ENCODE measurements around the gene THOC5.

The THOC5 gene

GRCh38 chr22:29569011-29569678, 15.6 kb upstream of the THOC5 start:
- POLR2A ChIA-PET = interaction anchor here (0.8 kb wide), 1 partner anchor 9 kb away, joined by 4 read pairs; no protein-coding TSS in a partner anchor
- TF ChIP-seq ZNF433 (tag by site-specific recombination; IDR thresholded peaks at IDR 0.05; ENCODE audit: low read depth) (no peak), PRDM4 (tag by site-specific recombination; IDR thresholded peaks at IDR 0.05) (no peak), ZBTB8A (tag by site-specific recombination; IDR thresholded peaks at IDR 0.05) (no peak), HOXD13 (CRISPR knock-in tag; IDR thresholded peaks at IDR 0.05; ENCODE audit: borderline replicate concordance) (no peak), ZNF341 (tag by site-specific recombination; IDR thresholded peaks at IDR 0.05; ENCODE audit: low read depth) (peak; percentile 13; the same call in 1 of the 2 replicates)
- CTCF ChIA-PET = interaction anchor here (2.5 kb wide), 1 partner anchor 16 kb away, joined by 6 read pairs; the partner anchor contains the start of gene THOC5
- no peaks in the 10 kb centered on the region for H3K4me1 ChIP-seq (ENCODE audit: control insufficient read depth, insufficient read depth, low read length)
- no peak overlapping the region for H3K27ac ChIP-seq (ENCODE audit: extremely low read depth, low read depth, low read length)
- no peaks in the 10 kb centered on the region for H3K9me3 ChIP-seq (ENCODE audit: control insufficient read depth, insufficient read depth, low read depth, low read length)
- no peak overlapping the region for H3K4me3 ChIP-seq (ENCODE audit: low read depth, low read length)
- H3K36me3 ChIP-seq (ENCODE audit: control insufficient read depth in 2 of 2, insufficient read depth in 1 of 2, low read length in 2 of 2) = peaks cover 38 to 49% of the 10 kb centered on the region in 2 experiments; a peak in 2 of 3 replicates

GRCh38 chr22:29567338-29567737, 13.8 kb upstream of the THOC5 start:
- no peak overlapping the region for H3K27ac ChIP-seq (ENCODE audit: extremely low read depth, low read depth, low read length)
- no peak overlapping the region for H3K4me3 ChIP-seq (ENCODE audit: low read depth, low read length)
- H3K4me1 ChIP-seq (ENCODE audit: control insufficient read depth, insufficient read depth, low read length) = no peaks in the 10 kb centered on the region
- CTCF ChIA-PET = interaction anchor here (0.9 to 3.4 kb wide), 4 partner anchors 10 to 58 kb away, joined by 3 to 17 read pairs (median 4); partner anchors contain the start of gene THOC5
- peaks cover 34 to 57% of the 10 kb centered on the region in 2 experiments; a peak in 2 of 3 replicates for H3K36me3 ChIP-seq (ENCODE audit: control insufficient read depth in 2 of 2, insufficient read depth in 1 of 2, low read length in 2 of 2)
- H3K9me3 ChIP-seq (ENCODE audit: control insufficient read depth, insufficient read depth, low read depth, low read length) = no peaks in the 10 kb centered on the region
- POLR2A ChIA-PET = interaction anchor here (1.0 kb wide), 1 partner anchor 13 kb away, joined by 3 read pairs; the partner anchor contains the start of gene THOC5
- TF ChIP-seq ZNF664 (tag by site-specific recombination; IDR thresholded peaks at IDR 0.05) (no peak), ZBTB10 (tag by site-specific recombination; IDR thresholded peaks at IDR 0.05) (no peak), ZNF561 (tag by site-specific recombination; IDR thresholded peaks at IDR 0.05; ENCODE audit: borderline replicate concordance) (no peak), ZNF514 (tag by site-specific recombination; IDR thresholded peaks at IDR 0.05) (no peak), ZNF266 (tag by site-specific recombination; IDR thresholded peaks at IDR 0.05; ENCODE audit: low read depth) (no peak), ZNF398 (tag by site-specific recombination; IDR thresholded peaks at IDR 0.05) (no peak), IKZF3 (tag by site-specific recombination; IDR thresholded peaks at IDR 0.05) (no peak), ZNF362 (tag by site-specific recombination; IDR thresholded peaks at IDR 0.05) (no peak), ZNF426 (tag by site-specific recombination; IDR thresholded peaks at IDR 0.05) (no peak), ZNF558 (tag by site-specific recombination; IDR thresholded peaks at IDR 0.05) (no peak), GLI2 (tag by site-specific recombination; IDR thresholded peaks at IDR 0.05; ENCODE audit: borderline replicate concordance, low read depth) (no peak), ZNF23 (tag by site-specific recombination; IDR thresholded peaks at IDR 0.05; ENCODE audit: borderline replicate concordance) (no peak), ZNF529 (tag by site-specific recombination; IDR thresholded peaks at IDR 0.05; ENCODE audit: insufficient replicate concordance) (no peak), ZNF138 (tag by site-specific recombination; IDR thresholded peaks at IDR 0.05; ENCODE audit: borderline replicate concordance) (no peak), PRDM4 (tag by site-specific recombination; IDR thresholded peaks at IDR 0.05) (no peak), OVOL3 (tag by site-specific recombination; IDR thresholded peaks at IDR 0.05) (no peak), HOXD13 (CRISPR knock-in tag; IDR thresholded peaks at IDR 0.05; ENCODE audit: borderline replicate concordance) (no peak), ZNF302 (tag by site-specific recombination; IDR thresholded peaks at IDR 0.05; ENCODE audit: low read depth) (no peak), ZNF670 (tag by site-specific recombination; IDR thresholded peaks at IDR 0.05; ENCODE audit: low read depth) (no peak)

Measured in HEK293 (cell line).